Fibroblast of skin of abdomen (primary cell): ENCODE results near the gene WSB1.
A peak's percentile ranks its signal among the peaks of the same experiment; 100 is the strongest.

ENCODE experiments used
- DNase-seq: peaks from one replicate; pipeline ENCODE4 v3.0.0-alpha.2; 2013

The WSB1 gene

DNA sequence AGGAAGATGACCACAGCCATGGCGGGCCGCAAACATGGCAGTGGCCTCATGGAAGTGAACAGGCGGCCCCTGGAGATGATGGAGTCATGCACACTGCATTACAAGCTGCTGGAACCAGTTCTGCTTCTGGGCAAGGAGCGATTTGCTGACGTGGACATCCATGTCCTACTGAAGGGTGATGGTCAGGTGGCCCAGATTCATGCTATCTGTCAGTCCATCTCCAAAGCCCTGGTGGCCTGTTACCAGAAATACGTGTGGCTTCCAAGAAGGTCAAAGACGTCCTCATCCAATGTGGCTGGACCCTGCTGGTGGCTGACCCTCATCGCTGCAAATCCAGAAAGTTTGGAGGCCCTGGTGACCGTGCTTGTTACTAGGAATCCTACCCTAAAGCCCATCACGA lies 13.4 kb upstream of the WSB1 start:
- no peak for DNase-seq

DNA sequence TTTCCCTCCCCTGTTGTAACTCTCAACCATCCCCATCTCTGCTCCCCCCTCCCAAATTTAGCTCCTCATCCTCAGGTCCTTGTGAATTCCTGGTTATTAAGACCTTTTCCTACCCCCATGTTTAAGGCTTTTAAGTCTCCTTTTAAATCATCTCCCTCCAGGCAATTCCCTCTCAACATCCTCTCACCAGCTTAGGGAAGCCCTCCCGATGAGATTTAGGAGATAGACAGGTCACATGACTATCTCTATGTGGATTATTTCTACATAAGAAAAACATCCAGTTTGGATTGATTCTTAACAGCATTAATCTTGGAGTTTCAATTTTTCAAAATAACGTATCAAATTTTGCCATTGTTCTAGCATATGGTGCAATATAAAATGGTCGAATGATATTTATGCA lies 12.5 kb upstream of the WSB1 start:
- no peak for DNase-seq

DNA sequence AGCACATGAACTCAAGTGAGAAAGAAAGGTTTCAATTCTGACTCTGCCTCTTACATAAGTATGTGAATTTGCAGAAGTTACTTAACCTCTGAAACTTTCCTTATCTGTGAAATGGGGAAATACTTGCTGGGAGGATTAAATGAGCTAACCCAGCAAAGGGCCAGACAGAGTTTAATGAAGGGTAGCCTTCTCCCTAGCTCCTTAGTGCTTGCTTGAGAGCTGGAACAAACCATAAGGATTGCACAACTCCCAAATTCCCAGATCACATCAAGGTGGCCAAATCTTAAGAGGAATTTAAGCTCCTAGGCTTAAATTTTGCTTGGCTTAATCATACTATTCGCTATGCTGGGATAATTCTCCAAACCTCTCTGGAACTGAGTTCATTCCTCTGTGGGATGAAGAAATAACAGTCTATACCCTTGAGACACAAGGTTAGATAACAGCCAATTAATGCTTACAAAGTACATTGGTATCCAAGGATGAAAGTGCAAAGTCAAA lies 11.8 kb upstream of the WSB1 start:
- peak; percentile 66 for DNase-seq

DNA sequence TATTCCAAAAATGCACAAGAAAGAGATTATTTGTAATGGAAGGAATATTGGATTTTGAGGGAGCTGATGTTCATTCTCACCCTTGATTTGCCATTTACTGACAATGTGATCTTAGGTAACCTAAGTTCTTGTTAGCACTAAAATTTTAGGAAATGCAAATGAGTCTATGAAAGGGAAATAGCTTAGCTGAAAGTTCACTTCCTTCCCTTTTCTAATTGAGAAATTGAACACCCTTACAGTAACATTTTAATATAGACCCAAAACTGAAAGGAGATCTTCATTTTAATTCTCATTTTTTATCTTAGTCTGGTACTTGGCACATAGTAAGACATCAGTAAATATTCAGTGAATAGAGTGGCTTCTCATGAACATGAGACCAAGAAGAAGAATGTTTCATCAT lies 10.9 kb upstream of the WSB1 start:
- no peak for DNase-seq

DNA sequence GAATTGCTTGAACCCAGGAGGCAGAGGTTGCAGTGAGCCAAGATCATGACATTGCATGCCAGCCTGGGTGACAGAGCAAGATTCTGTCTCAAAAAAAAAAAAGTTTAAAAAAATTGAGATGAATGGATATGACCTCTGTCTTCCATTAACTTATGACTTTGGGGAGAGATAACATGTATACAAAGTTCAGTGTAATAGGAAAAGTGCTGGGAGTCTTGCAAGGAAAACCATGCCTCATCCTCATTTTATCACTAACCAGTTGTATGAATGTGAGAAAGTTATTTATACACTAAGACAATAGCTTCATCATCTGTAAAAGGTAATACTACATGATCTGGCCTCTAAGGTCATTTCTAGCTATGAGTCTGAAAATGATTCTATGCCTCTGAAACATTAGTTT lies 10.2 kb upstream of the WSB1 start:
- no peak for DNase-seq

DNA sequence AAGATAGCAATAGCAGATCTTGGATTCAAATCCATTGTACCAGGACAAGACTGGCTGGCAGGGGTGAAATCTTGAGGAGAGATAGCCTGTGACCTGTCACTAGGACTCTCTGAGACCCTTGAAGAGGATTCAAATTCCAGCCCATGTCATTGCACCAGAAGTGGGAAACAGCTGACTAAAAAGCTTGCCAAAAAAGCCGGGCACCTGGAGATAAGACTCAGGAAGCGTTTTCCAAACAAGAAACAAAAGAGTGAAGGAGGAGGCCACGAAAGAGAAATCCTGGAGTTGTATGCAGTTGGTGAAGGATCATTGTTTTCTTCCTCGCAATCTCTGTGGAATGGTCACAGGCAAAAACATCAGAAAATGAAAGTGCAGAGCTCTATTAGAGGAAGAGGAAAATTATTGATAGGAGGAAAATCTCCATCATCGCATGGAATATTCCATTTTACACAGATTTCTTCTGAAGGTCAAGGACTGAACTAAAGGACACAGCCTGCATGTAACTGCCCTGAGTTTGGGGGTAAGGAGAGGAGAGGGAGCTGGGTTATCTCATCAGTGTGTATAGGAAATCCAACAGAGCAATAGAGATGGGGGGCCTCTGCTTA lies 9.0 kb upstream of the WSB1 start:
- DNase-seq: no peak

DNA sequence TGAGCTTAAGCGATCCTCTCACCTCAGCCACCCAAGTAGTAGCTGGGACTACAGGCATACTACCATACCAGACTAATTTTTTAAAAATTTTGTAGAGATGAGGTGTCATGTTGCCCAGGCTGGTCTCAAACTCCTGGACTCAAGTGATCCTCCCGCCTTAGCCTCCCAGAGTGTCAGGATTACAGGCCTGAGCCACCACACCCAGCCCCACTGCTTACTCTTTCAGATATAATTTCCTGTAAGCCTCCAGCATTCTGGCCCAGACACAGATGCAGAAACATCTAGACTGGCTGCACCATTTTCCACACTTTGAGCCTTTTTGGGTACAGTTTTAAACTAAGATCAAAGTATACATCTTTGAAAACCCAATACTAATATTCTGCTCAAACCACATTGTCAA lies 8.4 kb upstream of the WSB1 start:
- DNase-seq: no peak

DNA sequence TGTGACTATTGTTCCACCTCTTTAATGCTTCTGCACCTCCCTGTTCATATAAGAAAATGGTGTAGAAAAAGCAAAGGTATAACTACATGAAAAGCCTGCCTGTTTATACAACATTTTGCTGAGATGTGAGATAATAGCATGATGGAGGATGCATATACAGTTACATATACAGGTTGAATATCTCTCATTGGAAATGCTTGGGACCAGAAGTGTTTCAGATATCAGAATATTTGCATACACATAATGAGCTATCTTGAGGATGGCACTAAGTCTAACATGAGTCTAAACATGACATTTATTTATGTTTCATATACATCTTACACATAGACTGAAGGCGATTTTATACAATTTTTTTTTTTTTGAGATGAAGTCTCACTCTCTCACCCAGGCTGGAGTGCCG lies 5.7 kb upstream of the WSB1 start:
- no peak for DNase-seq

DNA sequence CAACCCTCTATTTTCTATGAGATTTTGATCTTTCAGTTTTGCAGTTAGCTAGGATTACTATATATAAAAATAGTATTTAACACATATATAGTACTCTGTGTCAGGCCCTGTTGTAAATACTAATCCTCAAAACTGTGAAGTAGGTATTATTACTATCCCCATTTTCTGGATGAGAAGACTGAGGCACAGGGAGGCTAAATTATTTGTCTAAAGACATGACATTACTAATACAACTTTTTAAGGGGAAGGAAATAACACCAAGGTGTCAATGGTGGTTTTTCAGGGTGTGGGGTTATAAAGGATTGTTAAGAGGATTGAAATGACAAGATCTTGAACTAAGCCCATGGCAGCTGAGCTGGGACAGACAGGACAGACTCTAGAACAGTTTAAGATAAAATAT lies 4.1 kb upstream of the WSB1 start:
- no peak for DNase-seq

DNA sequence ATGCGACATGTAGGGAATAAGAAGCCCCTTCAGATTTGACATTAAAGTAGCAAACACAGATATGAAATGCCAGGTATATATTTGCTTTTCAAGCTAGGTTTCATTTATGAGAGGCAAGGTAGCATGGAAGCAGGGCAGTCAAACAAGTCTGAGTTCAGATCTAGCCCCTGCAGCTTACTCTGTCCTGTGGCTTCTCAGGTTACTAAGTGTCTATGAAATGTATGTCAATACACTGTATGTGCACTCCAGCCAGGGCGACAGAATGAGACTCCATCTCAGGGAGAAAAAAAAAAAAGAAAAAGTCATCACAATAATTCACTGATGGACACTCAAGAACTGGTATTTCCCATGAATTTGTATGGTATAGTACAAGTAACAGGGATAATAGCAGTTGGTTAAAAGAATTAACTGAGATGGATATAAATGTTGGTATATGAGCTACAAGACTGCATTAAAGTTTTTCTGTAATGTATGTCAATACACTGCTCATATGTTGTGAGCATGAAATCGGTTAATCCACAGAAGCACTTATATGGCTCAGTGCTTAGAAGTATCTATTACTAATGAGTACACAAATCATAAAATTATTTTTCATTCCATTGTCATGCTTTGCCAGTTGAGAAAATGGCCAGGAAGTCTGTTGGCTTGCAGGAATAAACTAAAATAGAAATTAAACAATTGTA lies 2.9 kb upstream of the WSB1 start:
- DNase-seq: no peak

DNA sequence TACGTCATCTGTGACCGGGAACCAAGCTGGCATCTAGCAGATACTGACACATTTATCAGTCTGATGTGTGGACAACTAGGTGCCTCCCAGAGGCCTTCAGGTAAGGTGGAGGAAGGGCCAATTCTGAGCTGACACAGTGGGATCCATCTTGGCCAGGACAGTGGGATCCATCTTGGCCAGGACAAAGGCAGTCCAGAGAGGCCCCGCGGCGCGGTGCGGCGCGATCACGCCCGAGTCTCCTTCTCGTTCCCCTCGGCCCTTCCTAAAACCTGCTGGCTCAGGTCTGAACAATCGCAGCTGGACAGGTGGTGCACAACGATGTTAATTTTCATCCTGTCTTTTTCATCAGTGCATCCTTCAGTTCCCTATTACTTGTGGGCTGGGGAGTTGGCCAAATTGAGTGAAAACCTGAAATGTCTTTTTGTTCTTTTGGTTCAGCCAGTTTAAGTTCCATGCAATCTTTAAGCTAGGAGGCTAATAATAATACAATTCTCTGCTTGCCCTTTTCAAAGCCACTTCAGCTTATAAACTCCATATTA lies 486 bp upstream of the WSB1 start:
- no peak for DNase-seq

DNA sequence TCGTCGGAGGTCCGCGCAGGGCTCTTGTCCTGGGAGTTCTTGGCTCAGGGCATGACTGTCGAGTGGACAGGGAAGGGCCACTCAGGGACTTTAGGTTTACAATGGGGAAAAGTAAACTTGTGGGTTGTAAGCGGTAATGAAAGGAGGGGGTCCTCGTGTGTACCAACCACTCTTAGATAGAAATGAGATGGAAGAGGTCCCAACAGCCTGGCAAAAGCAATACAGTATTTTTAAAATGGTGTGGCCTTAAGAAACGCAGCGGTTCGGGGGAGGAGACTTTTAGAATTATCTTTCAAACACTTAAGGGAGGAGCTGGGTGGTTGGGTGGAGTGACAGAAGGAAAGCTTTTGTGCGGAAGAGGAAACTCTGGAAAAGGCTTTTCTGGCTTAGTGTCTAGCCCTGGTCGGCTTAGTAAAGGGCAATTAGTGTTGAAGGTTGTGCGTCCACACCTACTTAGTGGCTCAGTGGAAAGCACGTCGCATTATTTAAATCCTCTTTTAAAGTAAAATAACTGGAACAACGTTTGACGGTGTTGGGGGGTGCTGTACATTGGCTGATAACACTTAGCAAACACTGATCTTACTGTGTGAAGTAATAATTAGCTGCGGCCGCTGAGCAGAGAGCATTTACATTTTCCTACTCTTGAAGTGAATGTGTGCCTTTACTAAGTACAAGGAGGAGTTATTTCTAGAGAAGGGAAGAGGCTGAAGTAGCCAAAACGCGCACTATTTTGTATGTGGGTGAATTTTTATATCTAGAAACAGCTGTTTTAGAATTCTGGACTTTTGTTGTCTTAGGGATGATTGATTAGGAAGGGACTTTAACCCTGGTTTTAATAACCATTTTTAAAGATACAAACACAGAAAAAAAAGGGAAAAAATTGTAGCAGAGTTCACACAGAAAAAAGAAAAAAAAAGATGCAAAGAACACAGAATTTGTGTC lies 1.0 kb downstream of the WSB1 start:
- DNase-seq: peak; percentile 79

DNA sequence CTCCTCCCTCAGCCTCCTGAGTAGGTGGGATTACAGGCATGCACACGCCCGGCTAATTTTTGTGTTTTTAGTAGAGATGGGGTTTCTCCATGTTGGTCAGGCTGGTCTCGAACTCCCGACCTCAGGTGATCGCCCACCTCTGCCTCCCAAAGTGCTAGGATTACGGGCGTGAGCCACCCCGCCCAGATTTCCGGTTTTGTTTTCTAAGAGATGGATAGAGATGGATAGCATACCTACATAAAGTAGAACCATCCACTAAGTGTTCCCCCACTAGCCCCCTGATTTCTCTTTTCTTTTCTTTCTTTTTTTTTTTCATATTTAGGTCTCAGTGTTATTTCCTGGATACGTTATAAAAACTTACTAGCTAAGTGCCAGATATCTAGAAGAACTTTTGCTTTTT lies 2.0 kb downstream of the WSB1 start:
- no peak for DNase-seq

DNA sequence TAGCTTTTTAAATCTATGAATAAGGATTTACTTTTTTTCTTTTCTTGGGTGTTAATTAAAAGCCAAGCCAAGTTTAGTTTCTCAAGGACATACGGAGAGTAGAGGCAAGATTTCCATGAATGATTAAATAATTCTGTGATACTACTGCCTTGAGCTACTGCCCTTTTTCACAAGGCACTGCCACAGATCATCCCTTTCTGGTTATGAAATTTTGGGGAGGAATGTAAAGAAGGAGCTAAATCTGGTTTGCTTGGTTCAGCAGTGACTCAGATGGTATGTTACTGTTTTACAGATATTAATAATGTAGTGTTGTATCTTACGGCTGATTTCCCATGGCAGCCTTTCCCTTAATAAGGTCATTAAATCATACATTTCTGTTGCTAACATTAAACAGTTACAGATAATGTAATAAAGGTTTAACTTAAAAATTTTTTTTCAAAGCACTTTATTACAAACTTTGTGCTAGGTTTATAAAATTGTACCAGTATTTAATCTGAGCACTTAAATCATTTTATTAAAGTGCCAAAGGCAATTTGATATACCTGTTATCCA lies 2.6 kb downstream of the WSB1 start:
- DNase-seq: peak; percentile 72

DNA sequence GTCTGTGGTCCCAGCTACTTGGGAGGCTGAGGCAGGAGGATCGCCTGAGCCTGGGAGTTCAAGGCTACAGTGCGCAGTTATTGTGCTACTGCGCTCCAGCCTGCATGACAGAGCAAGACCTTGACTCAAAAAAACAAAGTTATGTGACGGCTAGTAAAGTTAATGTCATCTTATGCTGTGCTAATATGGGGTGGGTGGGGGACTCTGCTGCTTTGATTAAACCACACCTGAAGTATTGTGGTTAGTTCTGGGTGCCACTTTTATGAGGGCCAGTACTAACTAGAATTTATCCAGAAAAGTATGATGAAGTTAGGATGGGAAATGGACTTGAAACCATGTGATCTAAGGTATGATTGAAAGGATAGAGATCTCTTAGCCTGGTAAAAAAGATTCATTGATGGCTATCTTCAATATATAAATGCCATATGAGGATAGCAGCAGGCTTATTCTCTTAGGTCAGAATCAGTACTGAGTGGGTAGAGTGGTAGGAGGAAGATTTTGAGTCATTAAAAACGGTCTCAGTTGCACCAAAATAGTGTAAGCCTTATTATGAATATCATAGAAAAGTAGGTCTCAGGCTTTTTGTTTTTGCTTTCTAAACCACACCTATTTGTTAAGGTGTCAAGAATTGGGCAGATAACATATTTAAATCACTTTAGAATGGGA lies 5.6 kb downstream of the WSB1 start:
- no peak for DNase-seq

DNA sequence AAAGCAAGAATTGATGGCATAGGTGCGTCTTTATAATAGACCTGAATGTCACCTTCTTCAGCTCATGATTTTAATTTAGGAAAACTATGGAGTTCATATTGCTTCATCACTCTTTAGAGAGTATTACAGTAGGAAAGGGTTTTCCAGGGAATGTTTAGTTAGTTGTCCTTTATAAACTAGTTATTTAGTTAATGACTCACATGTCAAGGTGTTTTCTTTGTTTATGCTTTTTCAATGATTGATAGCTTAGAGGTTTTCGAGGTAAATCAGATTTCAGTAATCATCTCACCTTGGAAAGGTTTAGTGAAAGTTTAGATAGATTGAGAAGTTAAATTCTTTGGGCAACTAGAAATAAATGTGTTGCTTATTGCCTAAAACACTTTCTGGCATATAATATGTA lies 9.8 kb downstream of the WSB1 start:
- DNase-seq: no peak

DNA sequence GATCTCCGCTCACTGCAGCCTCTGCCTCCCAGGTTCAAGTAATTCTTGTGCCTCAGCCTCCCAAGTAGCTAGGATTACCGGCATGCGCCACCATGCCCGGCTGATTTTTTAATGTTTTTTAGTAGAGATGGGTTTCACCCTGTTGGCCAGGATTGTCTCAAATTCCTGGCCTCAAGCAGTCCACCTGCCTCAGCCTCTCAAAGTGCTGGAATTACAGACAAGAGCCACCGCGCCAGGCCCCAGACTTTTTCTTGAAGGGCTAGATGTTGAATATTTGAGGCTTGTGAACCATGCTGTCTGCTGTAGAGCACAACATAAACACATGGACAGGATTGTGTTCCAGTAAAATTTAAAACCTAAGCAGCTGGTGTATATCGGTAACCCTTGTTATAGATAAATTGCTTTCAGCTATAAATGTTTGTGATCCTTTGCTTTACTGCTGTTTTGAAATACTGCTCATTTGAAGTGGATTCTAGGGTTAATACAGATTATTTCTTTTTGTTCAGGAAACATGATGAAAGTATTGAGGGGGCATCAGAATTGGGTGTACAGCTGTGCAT lies 12.4 kb downstream of the WSB1 start:
- DNase-seq: no peak

DNA sequence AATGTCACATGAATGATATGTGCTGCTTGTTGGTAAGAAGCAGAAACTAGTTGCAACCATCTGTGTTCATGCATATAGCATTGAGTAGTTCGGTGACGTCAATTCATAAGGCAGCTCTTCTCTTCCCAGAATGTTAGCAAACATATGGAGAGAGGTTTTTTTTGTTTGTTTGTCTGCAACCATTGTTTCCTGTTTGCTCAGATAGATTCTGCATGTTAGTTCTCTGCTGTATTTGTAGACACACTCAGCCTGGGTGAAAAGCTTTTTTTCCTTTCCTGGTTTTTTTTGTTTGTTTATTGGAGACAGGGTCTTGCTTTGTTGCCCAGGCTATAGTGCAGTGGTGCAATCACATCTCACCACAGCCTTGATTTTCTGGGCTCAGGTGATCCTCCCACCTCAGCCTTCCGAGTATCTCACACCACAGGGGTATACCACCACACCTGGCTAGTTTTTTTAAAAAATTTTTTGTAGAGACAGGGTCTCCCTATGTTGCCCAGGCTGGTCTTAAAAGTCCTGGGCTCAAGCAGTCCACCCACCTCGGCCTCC lies 16.7 kb downstream of the WSB1 start:
- no peak for DNase-seq

DNA sequence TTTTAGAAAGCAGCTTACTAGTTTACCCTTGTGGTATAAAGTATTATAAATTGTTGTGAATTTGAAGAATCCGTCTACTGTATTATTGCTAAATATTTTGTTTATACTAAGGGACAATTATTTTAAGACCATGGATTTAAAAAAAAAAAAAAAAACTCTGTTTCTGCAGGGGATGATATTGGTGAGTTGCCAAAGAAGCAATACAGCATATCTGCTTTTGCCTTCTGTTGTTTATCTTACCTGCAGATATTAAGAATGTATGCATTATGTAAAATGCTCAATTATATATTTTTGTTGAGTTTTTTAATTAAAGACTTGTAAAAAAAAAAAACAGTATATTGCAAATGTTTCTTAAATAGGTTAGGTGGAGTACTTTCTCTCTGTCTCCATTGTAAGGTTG lies 19.4 kb downstream of the WSB1 start:
- no peak for DNase-seq

DNA sequence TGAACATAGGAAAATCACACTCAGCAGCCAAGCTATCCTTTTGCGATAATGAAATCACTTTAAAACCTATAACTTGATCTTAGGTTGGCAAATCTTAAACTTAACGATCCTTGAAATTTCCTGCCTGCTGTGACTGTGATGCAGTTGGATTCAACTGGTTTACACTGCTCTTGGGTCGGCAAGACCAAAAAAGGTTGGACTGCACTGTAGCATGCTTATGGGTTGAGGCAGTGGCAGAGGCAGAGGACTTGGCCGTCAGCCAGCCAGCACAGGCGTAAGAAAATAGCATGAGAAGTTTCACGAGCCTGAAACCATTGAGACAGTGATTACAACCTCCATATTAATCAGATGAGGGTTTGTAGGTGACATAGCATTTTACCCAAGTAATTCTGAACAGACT lies 21.4 kb downstream of the WSB1 start:
- DNase-seq: peak; percentile 81

DNA sequence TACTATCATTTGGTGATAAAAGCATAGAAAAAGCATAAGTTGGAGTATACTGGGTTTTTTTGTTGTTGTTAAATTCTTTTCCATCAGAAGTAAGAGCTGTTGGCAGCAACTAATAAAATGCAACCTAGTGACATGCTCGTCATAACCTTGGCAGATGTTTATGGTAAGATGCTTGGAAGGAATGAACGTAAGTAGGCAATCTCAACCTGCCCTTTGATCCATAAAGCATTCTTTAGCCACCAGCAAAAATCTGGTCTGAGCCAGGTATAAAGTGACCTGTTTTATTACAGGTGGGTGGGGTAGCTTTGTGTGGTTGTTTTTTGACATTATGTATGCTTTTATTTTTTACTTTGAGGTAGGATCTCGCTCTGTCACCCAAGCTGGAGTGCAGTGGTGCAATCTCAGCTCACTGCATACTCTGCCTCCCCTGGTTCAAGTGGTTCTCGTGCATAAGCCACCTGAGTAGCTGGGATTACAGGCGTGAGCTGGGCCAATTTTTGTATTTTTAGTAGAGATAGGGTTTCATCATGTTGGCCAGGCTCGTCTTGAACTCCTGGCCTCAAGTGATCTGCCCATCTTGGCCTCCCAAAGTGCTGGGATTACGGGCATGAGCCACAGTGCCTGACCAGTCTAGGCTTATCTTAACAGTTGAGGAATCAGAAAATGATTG lies 22.0 kb downstream of the WSB1 start:
- no peak for DNase-seq
